Right atrium auricular region (tissue), 2 donors: ENCODE data around the gene DNAI1. TPM values are rescaled to one million over a fixed set of nuclear protein-coding genes. Genes with fewer than 3 reads are reported as not detected.

ENCODE experiments used
- DNase-seq: peaks from one replicate; pipeline ENCODE4 v3.0.0-alpha.2; 2019; ENCODE audit warnings: low spot score
- H3K27ac ChIP-seq, 2 donors: fragments of 200-600 bp; sonication (generic); 1 replicate in 1 of 2; 2 replicates in 1 of 2; pipeline ENCODE4 v1.5.1; 2016 to 2019
- H3K27me3 ChIP-seq, 2 donors: fragments of 200-600 bp; sonication (generic); one replicate each; pipeline versions ENCODE4 v1.5.1 to v1.6.0; 2017 to 2019
- H3K36me3 ChIP-seq: fragments of 200-600 bp; sonication (generic); one replicate; pipeline ENCODE4 v1.5.1; 2016
- H3K4me1 ChIP-seq, 2 donors: fragments of 200-600 bp; sonication (generic); one replicate each; pipeline versions ENCODE4 v1.5.1 to v1.6.0; 2017 to 2019
- H3K4me3 ChIP-seq, 2 donors: fragments of 200-600 bp; sonication (generic); 1 replicate in 1 of 2; 2 replicates in 1 of 2; pipeline ENCODE4 v1.5.1; 2017 to 2019; ENCODE audit warnings: mild to moderate bottlenecking in 1 of 2, moderate library complexity in 1 of 2
- H3K9me3 ChIP-seq, 2 donors: fragments of 200-600 bp; sonication (generic); one replicate each; pipeline ENCODE4 v1.5.1; 2019
- CTCF ChIP-seq, 2 donors: fragments of 200-600 bp; sonication (generic); IDR thresholded peaks; one replicate each; pipeline ENCODE4 v1.5.1; 2019; ENCODE audit warnings: antibody characterized with exemption in 2 of 2
- total RNA-seq, 2 donors: library from RNA; depleted of rRNA; stranded (reverse); fragments of >200 nt; gene quantifications; one replicate each; pipeline ENCODE4 v1.1.0, GENCODE V29; 2016

The DNAI1 gene
- total RNA-seq, 2 donors from 2014 or later, result not detected

GRCh38 chr9:34493972-34494535 is 35.4 kb downstream of the DNAI1 start:
- DNase-seq, result no peak
- Histone ChIP-seq H3K4me3 (no peak overlapping the region), H3K9me3 (no peaks in the 10 kb centered on the region), H3K27ac (no peak overlapping the region), H3K36me3 (no peaks in the 10 kb centered on the region), H3K27me3 (no peaks in the 10 kb centered on the region), H3K4me1 (no peaks in the 10 kb centered on the region)
- no peak for TF ChIP-seq CTCF (IDR thresholded peaks at IDR 0.05)

GRCh38 chr9:34496149-34496712 is 37.6 kb downstream of the DNAI1 start:
- Histone ChIP-seq H3K27ac (no peak overlapping the region), H3K27me3 (no peaks in the 10 kb centered on the region), H3K4me3 (no peak overlapping the region), H3K9me3 (no peaks in the 10 kb centered on the region), H3K36me3 (no peaks in the 10 kb centered on the region), H3K4me1 (peaks cover 0 to 1% of the 10 kb centered on the region in 2 donors)
- no peak for DNase-seq
- no peak for TF ChIP-seq CTCF (IDR thresholded peaks at IDR 0.05)

GRCh38 chr9:34498553-34498952 is 39.9 kb downstream of the DNAI1 start:
- Histone ChIP-seq H3K4me1 (peaks cover 0 to 21% of the 10 kb centered on the region in 2 donors), H3K4me3 (no peak overlapping the region), H3K9me3 (no peaks in the 10 kb centered on the region), H3K36me3 (no peaks in the 10 kb centered on the region), H3K27ac (no peak overlapping the region), H3K27me3 (no peaks in the 10 kb centered on the region)
- DNase-seq, result no peak
- TF ChIP-seq CTCF (IDR thresholded peaks at IDR 0.05), result no peak

- Histone ChIP-seq H3K36me3 (no peaks in the 10 kb centered on the region), H3K4me1 (peaks cover 0 to 21% of the 10 kb centered on the region in 2 donors), H3K9me3 (no peaks in the 10 kb centered on the region), H3K27me3 (no peaks in the 10 kb centered on the region), H3K4me3 (no peak overlapping the region), H3K27ac (no peak overlapping the region)
- DNase-seq, result no peak
- TF ChIP-seq CTCF (IDR thresholded peaks at IDR 0.05), result no peak
Observed at GRCh38 chr9:34499076-34499475, 40.5 kb downstream of the DNAI1 start.

- TF ChIP-seq CTCF (IDR thresholded peaks at IDR 0.05), result peak; percentile 96 to 99
Observed at GRCh38 chr9:34500623-34501267, 42.1 kb downstream of the DNAI1 start.

More at GRCh38 chr9:34500623-34501267, 42.1 kb downstream of the DNAI1 start:
- Histone ChIP-seq H3K4me1 (peaks cover 0 to 21% of the 10 kb centered on the region in 2 donors), H3K27ac (no peak overlapping the region), H3K9me3 (no peaks in the 10 kb centered on the region), H3K36me3 (no peaks in the 10 kb centered on the region), H3K4me3 (no peak overlapping the region), H3K27me3 (no peaks in the 10 kb centered on the region)
- DNase-seq, result peak; percentile 62
